ENCODE measurements around the gene ADAM10.

Gene ADAM10

GRCh38 chr15:58595516-58596263, 153.8 kb downstream of the ADAM10 start:
- in situ Hi-C loops (cut with MboI; ENCODE audit: low sequenced_read_pairs, unreplicated experiment), result no loop called here
- no peak for DNase-seq (ENCODE audit: low spot score)
- no peak for TF ChIP-seq CTCF (IDR thresholded peaks at IDR 0.05; ENCODE audit: borderline replicate concordance, control extremely low read depth, extremely low read depth, insufficient read depth, missing control alignments)

- in situ Hi-C loops (cut with MboI; ENCODE audit: low sequenced_read_pairs, unreplicated experiment), result no loop called here
- peak; percentile 21 for DNase-seq (ENCODE audit: low spot score)
- TF ChIP-seq CTCF (IDR thresholded peaks at IDR 0.05; ENCODE audit: borderline replicate concordance, control extremely low read depth, extremely low read depth, insufficient read depth, missing control alignments), result no peak
These were observed 154.6 kb downstream of the ADAM10 start for GRCh38 chr15:58594898-58595297.

- in situ Hi-C loops (cut with MboI; ENCODE audit: low sequenced_read_pairs, unreplicated experiment), result no loop called here
These were observed 155.6 kb downstream of the ADAM10 start for GRCh38 chr15:58593870-58594269.

GRCh38 chr15:58590926-58591325, 158.6 kb downstream of the ADAM10 start:
- TF ChIP-seq CTCF (IDR thresholded peaks at IDR 0.05; ENCODE audit: borderline replicate concordance, control extremely low read depth, extremely low read depth, insufficient read depth, missing control alignments), result no peak
- DNase-seq (ENCODE audit: low spot score), result no peak
- in situ Hi-C loops (cut with MboI; ENCODE audit: low sequenced_read_pairs, unreplicated experiment), result no loop called here

More at GRCh38 chr15:58593870-58594269, 155.6 kb downstream of the ADAM10 start:
- DNase-seq (ENCODE audit: low spot score), result no peak
- TF ChIP-seq CTCF (IDR thresholded peaks at IDR 0.05; ENCODE audit: borderline replicate concordance, control extremely low read depth, extremely low read depth, insufficient read depth, missing control alignments), result no peak

- no peak for DNase-seq (ENCODE audit: low spot score)
- in situ Hi-C loops (cut with MboI; ENCODE audit: low sequenced_read_pairs, unreplicated experiment), result no loop called here
- TF ChIP-seq CTCF (IDR thresholded peaks at IDR 0.05; ENCODE audit: borderline replicate concordance, control extremely low read depth, extremely low read depth, insufficient read depth, missing control alignments), result no peak
These were observed 159.3 kb downstream of the ADAM10 start for GRCh38 chr15:58590236-58590635.

- no peak for DNase-seq (ENCODE audit: low spot score)
- in situ Hi-C loops (cut with MboI; ENCODE audit: low sequenced_read_pairs, unreplicated experiment), result no loop called here
- no peak for TF ChIP-seq CTCF (IDR thresholded peaks at IDR 0.05; ENCODE audit: borderline replicate concordance, control extremely low read depth, extremely low read depth, insufficient read depth, missing control alignments)
These were observed 160.5 kb downstream of the ADAM10 start for GRCh38 chr15:58589047-58589446.

Data from GM13976 (cell line).